ENCODE results near the gene PRR36. TPM values are rescaled to one million over a fixed set of nuclear protein-coding genes. Genes with fewer than 3 reads are reported as not detected.

The PRR36 gene
- total and polyA plus RNA-seq, 7 experiments from 2014 or later: 0.08 to 1.2 (median 0.11) TPM; not detected in 1

DNA sequence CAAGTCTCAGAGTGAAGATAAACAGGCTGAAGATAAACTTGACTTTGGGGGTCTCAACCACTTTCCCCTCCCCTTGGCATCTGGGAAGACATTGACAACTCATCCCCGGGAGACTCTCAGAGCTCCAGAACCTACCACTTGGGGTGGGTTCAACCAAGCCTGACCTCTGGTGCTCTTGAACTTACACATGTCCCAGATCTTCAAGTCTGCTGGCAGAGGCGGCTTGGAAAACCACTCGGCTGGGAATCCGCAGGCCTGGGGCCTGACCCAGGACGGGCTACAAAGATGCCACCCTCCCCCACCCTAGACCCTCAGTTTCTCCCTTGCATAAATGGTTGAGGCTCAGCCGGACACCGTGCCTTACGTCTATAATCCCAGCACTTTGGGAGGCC lies 14.6 kb upstream of the PRR36 start:
- ATAC-seq: no peak
- H3K27ac Mint-ChIP-seq: no peak overlapping the region
- H3K4me3 ChIP-seq (ENCODE audit: low read length): no peak overlapping the region
- DNase-seq: no peak
- H3K9me3 ChIP-seq (ENCODE audit: control insufficient read depth in 2 of 3, low read length in 3 of 3): no peaks in the 10 kb centered on the region
- H3K9me3 Mint-ChIP-seq: peaks cover 0 to 1% (median 0%) of the 10 kb centered on the region in 11 donors
- CTCF ChIA-PET: no interaction called here
- no peak overlapping the region for H3K27ac ChIP-seq (ENCODE audit: low read depth, low read length)
- no peaks in the 10 kb centered on the region for H3K4me1 ChIP-seq (ENCODE audit: control insufficient read depth in 2 of 2, insufficient read depth in 2 of 2, low read length in 2 of 2)
- no peaks in the 10 kb centered on the region for H3K36me3 Mint-ChIP-seq
- H3K36me3 ChIP-seq (ENCODE audit: control insufficient read depth in 2 of 3, insufficient read depth in 3 of 3, low read length in 3 of 3): no peaks in the 10 kb centered on the region
- H3K27me3 ChIP-seq (ENCODE audit: control insufficient read depth in 2 of 2, insufficient read depth in 2 of 2, low read length in 2 of 2): peaks cover 0 to 3% of the 10 kb centered on the region in 2 donors
- peaks cover 0 to 3% (median 0%) of the 10 kb centered on the region in 7 donors for H3K4me1 Mint-ChIP-seq
- H3K4me3 Mint-ChIP-seq: peak overlapping the region in 1 of 10 donors; percentile 5
- POLR2A ChIA-PET: no interaction called here
- intact Hi-C loops (cut with micrococcal nuclease): no loop called here
- peaks cover 5 to 26% (median 19%) of the 10 kb centered on the region in 5 donors for H3K27me3 Mint-ChIP-seq

DNA sequence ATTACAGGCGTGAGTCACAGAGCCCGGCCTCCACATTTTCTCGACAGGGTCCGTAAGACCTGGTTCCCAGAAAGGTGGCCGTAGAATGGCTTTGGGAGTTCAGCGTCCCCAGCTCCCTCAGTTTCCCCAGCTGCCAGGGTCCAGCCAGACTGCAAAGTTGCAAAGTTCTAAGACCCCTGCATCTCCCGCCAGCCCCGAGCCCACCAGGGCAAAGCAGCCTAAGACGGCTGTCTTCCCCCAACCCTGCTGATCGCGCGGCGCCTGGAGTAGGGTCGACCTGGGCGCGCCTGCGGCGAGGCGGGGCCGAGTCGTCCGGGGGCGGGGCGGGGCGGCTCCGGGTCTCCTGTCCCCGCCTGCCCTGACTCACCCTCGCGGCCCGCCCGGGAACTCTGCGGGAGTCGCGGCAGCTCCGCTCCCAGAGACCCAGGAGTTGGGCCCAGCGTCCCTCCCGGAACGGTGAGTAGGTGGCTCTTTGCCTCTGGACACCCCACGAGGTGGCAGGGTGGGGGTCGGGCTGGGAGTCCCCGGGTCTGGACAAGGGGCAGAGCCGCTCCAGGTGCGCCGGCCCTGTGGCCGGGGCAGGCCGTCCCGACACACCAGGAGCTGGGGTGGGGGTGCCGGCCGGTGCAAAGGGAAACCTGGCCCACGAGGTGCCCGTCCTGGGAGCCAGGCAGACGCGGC lies 14.1 kb upstream of the PRR36 start, which contains the start of gene LRRC8E:
TSS of gene LRRC8E (plus strand) at position 366 of the 681 bp plus-strand sequence. CDS start 7,094 bp downstream, outside the sequence.
- POLR2A ChIA-PET: no interaction called here

DNA sequence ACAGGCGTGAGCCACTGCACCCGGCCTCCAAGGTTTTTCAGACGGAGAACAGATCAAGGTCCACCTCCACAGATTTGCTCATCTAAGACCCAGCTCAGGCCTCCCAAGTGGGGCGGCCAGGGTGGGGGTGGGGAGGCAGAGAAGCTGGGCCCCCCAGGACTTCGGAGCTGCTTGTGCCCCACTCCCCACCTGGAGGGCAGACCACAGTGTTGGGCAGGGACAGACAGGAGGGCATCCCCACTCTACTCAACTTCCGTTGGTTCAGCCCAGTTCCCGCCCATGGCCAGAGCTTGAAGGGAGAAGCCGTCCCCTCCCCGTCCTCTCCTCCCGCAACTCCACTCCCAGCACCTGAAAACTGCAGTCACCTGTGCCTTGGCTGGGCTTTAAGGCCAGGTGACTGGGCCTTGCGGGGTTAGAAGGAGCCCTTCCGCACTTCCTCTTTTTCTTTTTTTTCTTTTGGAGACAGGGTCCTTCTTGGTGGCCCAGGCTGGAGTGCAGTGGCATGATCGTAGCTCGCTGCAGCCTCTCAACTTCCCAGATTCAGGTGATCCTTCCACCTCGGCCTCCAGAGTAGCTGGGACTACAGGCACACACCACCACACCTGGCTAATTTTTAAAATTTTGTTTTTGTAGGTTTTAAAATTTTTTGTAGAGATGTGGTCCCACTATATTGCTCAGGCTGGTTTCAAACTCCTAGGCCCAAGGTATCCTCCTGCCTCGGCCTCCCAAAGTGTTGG lies 13.4 kb upstream of the PRR36 start:
- Histone ChIP-seq H3K4me1 (ENCODE audit: control insufficient read depth in 2 of 2, insufficient read depth in 2 of 2, low read length in 2 of 2) (no peaks in the 10 kb centered on the region), H3K27me3 (ENCODE audit: control insufficient read depth in 2 of 2, insufficient read depth in 2 of 2, low read length in 2 of 2) (peaks cover 0 to 3% of the 10 kb centered on the region in 2 donors), H3K36me3 (ENCODE audit: control insufficient read depth in 2 of 3, insufficient read depth in 3 of 3, low read length in 3 of 3) (no peaks in the 10 kb centered on the region), H3K9me3 (ENCODE audit: control insufficient read depth in 2 of 3, low read length in 3 of 3) (no peaks in the 10 kb centered on the region), H3K4me3 (ENCODE audit: low read length) (no peak overlapping the region), H3K27ac (ENCODE audit: low read depth, low read length) (no peak overlapping the region)
- ChIA-PET POLR2A (interaction anchor here (1.0 kb wide), 1 partner anchor 12 kb away, joined by 3 read pairs; no protein-coding TSS in a partner anchor), CTCF (no interaction called here)
- DNase-seq: no peak
- H3K4me1 Mint-ChIP-seq: peaks cover 0 to 5% (median 0%) of the 10 kb centered on the region in 7 donors
- H3K27ac Mint-ChIP-seq: no peak overlapping the region
- intact Hi-C loops (cut with micrococcal nuclease): no loop called here
- peaks cover 5 to 26% (median 17%) of the 10 kb centered on the region in 5 donors for H3K27me3 Mint-ChIP-seq
- H3K9me3 Mint-ChIP-seq: peaks cover 0 to 1% (median 0%) of the 10 kb centered on the region in 11 donors
- H3K36me3 Mint-ChIP-seq: no peaks in the 10 kb centered on the region
- no peak overlapping the region for H3K4me3 Mint-ChIP-seq
- no peak for ATAC-seq

More for the DNA sequence above, 14.1 kb upstream of the PRR36 start, which contains the start of gene LRRC8E:
- peak in 1 of 9 donors; percentile 57 for DNase-seq
- intact Hi-C loops (cut with micrococcal nuclease): no loop called here
- CTCF ChIA-PET: no interaction called here
- Mint-ChIP-seq H3K9me3 (peaks cover 0 to 1% (median 0%) of the 10 kb centered on the region in 11 donors), H3K4me3 (peak within 1 kb of the TSS in 1 of 10 donors; percentile 5), H3K27ac (no peak within 1 kb of the TSS), H3K27me3 (peaks cover 5 to 26% (median 19%) of the 10 kb centered on the region in 5 donors), H3K36me3 (no peaks in the 10 kb centered on the region), H3K4me1 (peaks cover 0 to 5% (median 0%) of the 10 kb centered on the region in 7 donors)
- H3K4me1 ChIP-seq (ENCODE audit: control insufficient read depth in 2 of 2, insufficient read depth in 2 of 2, low read length in 2 of 2): no peaks in the 10 kb centered on the region
- H3K9me3 ChIP-seq (ENCODE audit: control insufficient read depth in 2 of 3, low read length in 3 of 3): no peaks in the 10 kb centered on the region
- no peak within 1 kb of the TSS for H3K27ac ChIP-seq (ENCODE audit: low read depth, low read length)
- ATAC-seq: peak; percentile 54
- H3K27me3 ChIP-seq (ENCODE audit: control insufficient read depth in 2 of 2, insufficient read depth in 2 of 2, low read length in 2 of 2): peaks cover 0 to 3% of the 10 kb centered on the region in 2 donors
- no peak within 1 kb of the TSS for H3K4me3 ChIP-seq (ENCODE audit: low read length)
- no peaks in the 10 kb centered on the region for H3K36me3 ChIP-seq (ENCODE audit: control insufficient read depth in 2 of 3, insufficient read depth in 3 of 3, low read length in 3 of 3)

DNA sequence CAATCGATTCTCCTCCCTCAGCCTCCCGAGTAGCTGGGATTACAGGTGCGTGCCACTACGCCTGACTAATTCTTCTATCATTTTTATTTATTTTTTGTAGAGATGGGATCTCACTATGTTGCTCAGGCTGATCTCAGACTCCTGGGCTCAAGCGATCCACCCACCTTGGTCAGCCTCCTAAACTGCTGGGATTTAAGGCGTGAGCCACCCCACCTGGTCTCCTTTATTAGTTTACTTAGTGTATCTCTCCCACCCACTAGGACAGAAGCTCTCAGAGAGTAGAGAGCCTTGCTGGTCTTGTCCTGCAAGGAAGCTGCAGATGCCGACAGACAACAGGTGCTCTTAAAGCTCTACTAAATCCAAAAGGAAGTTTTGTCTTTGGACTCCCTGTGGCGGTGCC lies 11.6 kb upstream of the PRR36 start:
- ChIA-PET POLR2A (no interaction called here), CTCF (no interaction called here)
- Mint-ChIP-seq H3K4me3 (no peak overlapping the region), H3K36me3 (no peaks in the 10 kb centered on the region), H3K27me3 (peaks cover 5 to 20% (median 14%) of the 10 kb centered on the region in 5 donors), H3K9me3 (peaks cover 0 to 1% (median 0%) of the 10 kb centered on the region in 11 donors), H3K27ac (peak overlapping the region in 1 of 9 donors; percentile 14), H3K4me1 (peaks cover 0 to 5% (median 0%) of the 10 kb centered on the region in 7 donors)
- peaks cover 0 to 3% of the 10 kb centered on the region in 2 donors for H3K27me3 ChIP-seq (ENCODE audit: control insufficient read depth in 2 of 2, insufficient read depth in 2 of 2, low read length in 2 of 2)
- no peaks in the 10 kb centered on the region for H3K9me3 ChIP-seq (ENCODE audit: control insufficient read depth in 2 of 3, low read length in 3 of 3)
- H3K27ac ChIP-seq (ENCODE audit: low read depth, low read length): no peak overlapping the region
- no peak overlapping the region for H3K4me3 ChIP-seq (ENCODE audit: low read length)
- ATAC-seq: no peak
- H3K4me1 ChIP-seq (ENCODE audit: control insufficient read depth in 2 of 2, insufficient read depth in 2 of 2, low read length in 2 of 2): no peaks in the 10 kb centered on the region
- H3K36me3 ChIP-seq (ENCODE audit: control insufficient read depth in 2 of 3, insufficient read depth in 3 of 3, low read length in 3 of 3): no peaks in the 10 kb centered on the region
- no peak for DNase-seq
- intact Hi-C loops (cut with micrococcal nuclease): no loop called here

DNA sequence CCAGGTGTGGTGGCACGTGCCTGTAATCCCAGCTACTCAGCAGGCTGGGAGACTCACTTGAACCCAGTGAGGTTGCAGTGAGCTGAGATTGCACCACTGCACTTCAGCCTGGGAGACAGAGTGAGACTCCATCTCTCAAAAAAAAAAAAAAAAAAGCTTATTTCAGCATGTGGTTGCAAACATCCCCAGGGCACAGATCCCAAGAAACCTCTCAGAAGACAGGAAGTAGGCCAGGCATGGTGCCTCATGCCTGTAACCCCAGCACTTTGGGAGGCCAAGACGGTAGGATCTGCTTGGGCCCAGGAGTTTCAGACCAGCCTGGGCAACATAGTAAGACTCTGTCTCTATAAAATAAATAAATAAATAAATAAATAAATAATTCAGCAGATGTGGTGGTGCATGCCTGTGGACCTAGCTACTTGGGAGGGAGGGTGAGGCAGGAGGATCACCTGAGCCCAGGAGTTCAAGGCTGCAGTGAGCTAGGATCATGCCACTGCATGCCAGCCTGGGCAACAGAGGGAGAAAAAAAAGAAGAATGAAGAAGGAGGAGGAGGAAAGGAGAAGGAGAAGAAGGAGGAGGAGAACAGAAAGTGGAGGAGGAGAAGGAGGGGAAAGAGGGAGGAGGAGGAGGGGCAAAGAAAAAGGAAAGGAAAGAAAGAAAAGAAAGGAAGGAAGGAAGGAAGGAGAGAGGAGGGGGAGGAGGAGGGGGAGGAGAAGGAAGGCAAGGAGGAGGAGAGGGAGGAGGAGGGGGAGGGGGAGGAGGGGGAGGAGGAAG lies 9.8 kb upstream of the PRR36 start:
- peaks cover 0 to 1% (median 0%) of the 10 kb centered on the region in 11 donors for H3K9me3 Mint-ChIP-seq
- H3K27me3 Mint-ChIP-seq: peaks cover 5 to 12% (median 10%) of the 10 kb centered on the region in 5 donors
- ATAC-seq (no peak), DNase-seq (no peak)
- Histone ChIP-seq H3K4me3 (ENCODE audit: low read length) (no peak overlapping the region), H3K27me3 (ENCODE audit: control insufficient read depth in 2 of 2, insufficient read depth in 2 of 2, low read length in 2 of 2) (peaks cover 0 to 3% of the 10 kb centered on the region in 2 donors), H3K36me3 (ENCODE audit: control insufficient read depth in 2 of 3, insufficient read depth in 3 of 3, low read length in 3 of 3) (no peaks in the 10 kb centered on the region), H3K9me3 (ENCODE audit: control insufficient read depth in 2 of 3, low read length in 3 of 3) (no peaks in the 10 kb centered on the region), H3K4me1 (ENCODE audit: control insufficient read depth in 2 of 2, insufficient read depth in 2 of 2, low read length in 2 of 2) (no peaks in the 10 kb centered on the region), H3K27ac (ENCODE audit: low read depth, low read length) (no peak overlapping the region)
- peaks cover 0 to 5% (median 0%) of the 10 kb centered on the region in 7 donors for H3K4me1 Mint-ChIP-seq
- CTCF ChIA-PET: interaction anchor here (1.5 kb wide), 1 partner anchor 15 kb away, joined by 4 read pairs; no protein-coding TSS in a partner anchor
- no peak overlapping the region for H3K4me3 Mint-ChIP-seq
- H3K36me3 Mint-ChIP-seq: no peaks in the 10 kb centered on the region
- POLR2A ChIA-PET: no interaction called here
- H3K27ac Mint-ChIP-seq: no peak overlapping the region
- intact Hi-C loops (cut with micrococcal nuclease): no loop called here

DNA sequence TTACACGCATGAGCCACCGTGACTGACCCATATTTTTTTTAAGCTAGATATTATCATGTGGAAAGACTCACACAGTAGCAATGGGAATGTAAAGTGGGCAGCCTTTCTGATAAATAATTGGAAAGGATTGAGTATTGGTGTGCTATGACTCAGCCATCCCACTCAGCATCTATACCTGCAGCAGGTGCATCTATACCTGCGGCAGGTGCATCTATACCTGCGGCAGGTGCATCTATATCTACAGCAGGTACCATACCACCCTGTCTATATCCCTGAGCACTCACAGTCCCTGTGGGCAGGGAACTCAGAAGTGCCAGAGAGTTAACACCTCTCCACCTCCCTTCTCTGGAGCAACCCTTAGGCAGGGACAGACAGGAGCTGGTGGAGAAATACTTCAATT lies 8.9 kb upstream of the PRR36 start:
- ChIA-PET CTCF (interaction anchor here (0.6 to 1.5 kb wide), 2 partner anchors 14 to 32 kb away, joined by 3 to 4 read pairs; no protein-coding TSS in a partner anchor), POLR2A (no interaction called here)
- Mint-ChIP-seq H3K9me3 (peaks cover 0 to 1% (median 0%) of the 10 kb centered on the region in 11 donors), H3K27ac (no peak overlapping the region), H3K4me1 (peaks cover 0 to 5% (median 0%) of the 10 kb centered on the region in 7 donors), H3K36me3 (no peaks in the 10 kb centered on the region), H3K4me3 (no peak overlapping the region), H3K27me3 (peaks cover 4 to 10% (median 8%) of the 10 kb centered on the region in 5 donors)
- no peak overlapping the region for H3K27ac ChIP-seq (ENCODE audit: low read depth, low read length)
- H3K9me3 ChIP-seq (ENCODE audit: control insufficient read depth in 2 of 3, low read length in 3 of 3): no peaks in the 10 kb centered on the region
- ATAC-seq (no peak), DNase-seq (no peak)
- no peak overlapping the region for H3K4me3 ChIP-seq (ENCODE audit: low read length)
- intact Hi-C loops (cut with micrococcal nuclease): no loop called here
- H3K4me1 ChIP-seq (ENCODE audit: control insufficient read depth in 2 of 2, insufficient read depth in 2 of 2, low read length in 2 of 2): no peaks in the 10 kb centered on the region
- peaks cover 0 to 3% of the 10 kb centered on the region in 2 donors for H3K27me3 ChIP-seq (ENCODE audit: control insufficient read depth in 2 of 2, insufficient read depth in 2 of 2, low read length in 2 of 2)
- no peaks in the 10 kb centered on the region for H3K36me3 ChIP-seq (ENCODE audit: control insufficient read depth in 2 of 3, insufficient read depth in 3 of 3, low read length in 3 of 3)
